ENCODE results near the gene RNFT2. TPM values are rescaled to one million over a fixed set of nuclear protein-coding genes. Genes with fewer than 3 reads are reported as not detected.
"Not testable (repeated sequence)": the region's sequence is repeated elsewhere in the genome, so short reads cannot be mapped to it uniquely, and the experiment has no call there.

Gene RNFT2
- polyA plus RNA-seq, 2 of the 4 experiments (the other 2 are of a cell fraction), result 2.6 to 7.2 TPM

GRCh38 chr12:116739381-116739887 lies 1.3 kb downstream of the RNFT2 start:
- ChIA-PET CTCF (no interaction called here), POLR2A (no interaction called here)
- WGBS (ENCODE audit: missing lambda C conversion rate), result 74% methylated on average over 7 of the region's 7 CpGs
- Histone ChIP-seq H3K4me1 (peaks cover 13% of the 10 kb centered on the region; the same call in 2 of the 3 replicates), H3K4me2 (no peak overlapping the region; the same call in 2 of the 3 replicates), H3K27ac (no peak overlapping the region), H3K4me3 (no peak overlapping the region), H3K9me3 (no peaks in the 10 kb centered on the region)
- TF ChIP-seq, protein P1, sequence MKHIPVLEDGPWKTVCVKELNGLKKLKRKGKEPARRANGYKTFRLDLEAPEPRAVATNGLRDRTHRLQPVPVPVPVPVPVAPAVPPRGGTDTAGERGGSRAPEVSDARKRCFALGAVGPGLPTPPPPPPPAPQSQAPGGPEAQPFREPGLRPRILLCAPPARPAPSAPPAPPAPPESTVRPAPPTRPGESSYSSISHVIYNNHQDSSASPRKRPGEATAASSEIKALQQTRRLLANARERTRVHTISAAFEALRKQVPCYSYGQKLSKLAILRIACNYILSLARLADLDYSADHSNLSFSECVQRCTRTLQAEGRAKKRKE (CRISPR knock-in tag; IDR thresholded peaks at IDR 0.05; ENCODE audit: low read depth), result no peak
- TF ChIP-seq HOXB5 (CRISPR knock-in tag; IDR thresholded peaks at IDR 0.05) (no peak), NPAS2 (CRISPR knock-in tag; IDR thresholded peaks at IDR 0.05; ENCODE audit: borderline replicate concordance) (no peak), CHD2 (IDR thresholded peaks at IDR 0.05; ENCODE audit: low read length, partially characterized antibody) (no peak), NFE2L2 (conservative IDR thresholded peaks at IDR 0.05; ENCODE audit: low read length) (no peak), RNF2 (IDR thresholded peaks at IDR 0.05; ENCODE audit: borderline replicate concordance, low read depth) (no peak), JUN (IDR thresholded peaks at IDR 0.05) (no peak), JUNB (IDR thresholded peaks at IDR 0.05) (no peak), NR3C1 (IDR thresholded peaks at IDR 0.05) (no peak)
- TF ChIP-seq, protein P2, sequence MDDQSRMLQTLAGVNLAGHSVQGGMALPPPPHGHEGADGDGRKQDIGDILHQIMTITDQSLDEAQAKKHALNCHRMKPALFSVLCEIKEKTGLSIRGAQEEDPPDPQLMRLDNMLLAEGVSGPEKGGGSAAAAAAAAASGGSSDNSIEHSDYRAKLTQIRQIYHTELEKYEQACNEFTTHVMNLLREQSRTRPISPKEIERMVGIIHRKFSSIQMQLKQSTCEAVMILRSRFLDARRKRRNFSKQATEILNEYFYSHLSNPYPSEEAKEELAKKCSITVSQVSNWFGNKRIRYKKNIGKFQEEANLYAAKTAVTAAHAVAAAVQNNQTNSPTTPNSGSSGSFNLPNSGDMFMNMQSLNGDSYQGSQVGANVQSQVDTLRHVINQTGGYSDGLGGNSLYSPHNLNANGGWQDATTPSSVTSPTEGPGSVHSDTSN (IDR thresholded peaks at IDR 0.05), result no peak
- TF ChIP-seq, protein P3, sequence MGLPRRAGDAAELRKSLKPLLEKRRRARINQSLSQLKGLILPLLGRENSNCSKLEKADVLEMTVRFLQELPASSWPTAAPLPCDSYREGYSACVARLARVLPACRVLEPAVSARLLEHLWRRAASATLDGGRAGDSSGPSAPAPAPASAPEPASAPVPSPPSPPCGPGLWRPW (IDR thresholded peaks at IDR 0.05), result no peak
- no peak for FAIRE-seq
- no peak for ATAC-seq
- no peak for DNase-seq (ENCODE audit: low read depth in 1 of 2, low spot score in 1 of 2)

DNA sequence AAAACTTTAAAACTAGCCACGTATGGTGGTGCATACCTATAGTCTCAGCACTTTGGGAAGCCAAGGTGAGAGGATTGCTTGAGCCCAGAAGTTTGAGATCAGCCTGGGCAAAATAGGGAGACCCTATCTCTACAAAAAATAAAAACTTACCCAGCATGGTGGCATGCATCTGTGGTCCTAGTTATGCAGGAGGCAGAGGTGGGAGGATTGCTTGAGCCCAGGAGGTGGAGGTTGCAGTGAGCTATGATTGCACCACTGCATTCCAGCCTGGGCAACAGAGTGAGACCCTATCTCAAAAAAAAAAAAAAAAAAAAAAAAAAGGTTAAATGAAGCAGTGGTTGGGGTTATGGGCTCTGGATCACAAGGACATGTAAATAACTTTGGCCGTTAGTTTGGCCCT lies 4.7 kb downstream of the RNFT2 start:
- WGBS (ENCODE audit: missing lambda C conversion rate), result 79% methylated on average over 2 of the region's 2 CpGs
- POLR2A ChIA-PET; H3K4me2 ChIP-seq; H3K27ac ChIP-seq; H3K4me1 ChIP-seq; DNase-seq (ENCODE audit: low read depth in 1 of 2, low spot score in 1 of 2); H3K9me3 ChIP-seq; FAIRE-seq; ATAC-seq; H3K4me3 ChIP-seq: not testable (repeated sequence)
- CTCF ChIA-PET, result interaction anchor here (0.6 to 0.9 kb wide), 3 partner anchors 100 to 241 kb away, joined by 3 read pairs; no protein-coding TSS in a partner anchor

DNA sequence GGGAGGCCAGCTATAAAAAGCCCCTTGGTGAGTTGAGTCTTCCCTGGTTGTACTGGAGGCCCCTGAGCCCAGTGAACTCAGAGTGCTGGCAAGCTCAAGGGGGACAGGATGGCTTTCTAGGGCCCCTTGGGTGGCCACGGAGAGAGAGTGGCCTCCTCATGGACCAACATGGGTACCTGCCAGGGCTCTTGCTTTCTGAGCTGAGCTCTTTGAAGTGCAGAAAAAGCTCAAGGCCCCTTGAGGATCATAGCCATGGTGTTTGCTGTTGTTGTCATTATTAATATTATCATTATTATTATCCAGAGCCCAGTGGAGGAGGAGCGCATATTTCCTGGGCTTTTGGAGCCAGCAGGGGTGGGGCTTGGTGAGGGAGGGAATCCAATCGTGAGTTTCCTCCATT lies 6.7 kb downstream of the RNFT2 start:
- ATAC-seq (no peak), DNase-seq (ENCODE audit: low read depth in 1 of 2, low spot score in 1 of 2) (no peak), FAIRE-seq (no peak)
- 94% methylated on average over 3 of the region's 3 CpGs for WGBS (ENCODE audit: missing lambda C conversion rate)
- Histone ChIP-seq H3K4me3 (no peak overlapping the region), H3K4me2 (no peak overlapping the region), H3K4me1 (no peaks in the 10 kb centered on the region), H3K9me3 (no peaks in the 10 kb centered on the region), H3K27ac (no peak overlapping the region)
- POLR2A ChIA-PET, result no interaction called here
- TF ChIP-seq CTCF (IDR thresholded peaks at IDR 0.05), result no peak
- TF ChIP-seq FOSL2 (IDR thresholded peaks at IDR 0.05), result no peak
- no peak for TF ChIP-seq FOSL2 (CRISPR knock-in tag; IDR thresholded peaks at IDR 0.05)
- no peak for TF ChIP-seq SMC3 (IDR thresholded peaks at IDR 0.05)
- TF ChIP-seq, protein P4, sequence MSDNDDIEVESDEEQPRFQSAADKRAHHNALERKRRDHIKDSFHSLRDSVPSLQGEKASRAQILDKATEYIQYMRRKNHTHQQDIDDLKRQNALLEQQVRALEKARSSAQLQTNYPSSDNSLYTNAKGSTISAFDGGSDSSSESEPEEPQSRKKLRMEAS (IDR thresholded peaks at IDR 0.05), result no peak
- TF ChIP-seq FOXS1 (CRISPR knock-in tag; IDR thresholded peaks at IDR 0.05), result no peak
- TF ChIP-seq E2F6 (IDR thresholded peaks at IDR 0.05; ENCODE audit: borderline replicate concordance, low read depth), result no peak
- TF ChIP-seq ZNF302 (CRISPR knock-in tag; IDR thresholded peaks at IDR 0.05), result no peak
- TF ChIP-seq CHD4 (IDR thresholded peaks at IDR 0.05; ENCODE audit: borderline replicate concordance), result no peak
- TF ChIP-seq RCOR1 (IDR thresholded peaks at IDR 0.05; ENCODE audit: low read depth, low read length), result no peak
- TF ChIP-seq, protein P2 (IDR thresholded peaks at IDR 0.05), result no peak
- TF ChIP-seq TFCP2L1 (CRISPR knock-in tag; IDR thresholded peaks at IDR 0.05), result no peak
- TF ChIP-seq SREBF2 (IDR thresholded peaks at IDR 0.05), result no peak
- CTCF ChIA-PET, result no interaction called here
